NT2/D1 (cell line): ENCODE results near the gene TIMM13.

Source experiments
- DNase-seq: peaks from one replicate; pipeline ENCODE4 v3.0.0-alpha.2; 2011; ENCODE audit warnings: low read depth, low spot score
- H3K27me3 ChIP-seq: 2 replicates; pipeline ENCODE4 v1.6.0; 2011; ENCODE audit warnings: mild to moderate bottlenecking; ENCODE audit not compliant: insufficient read length, insufficient read depth
- H3K36me3 ChIP-seq: 2 replicates; pipeline ENCODE4 v1.6.1; 2011; ENCODE audit warnings: mild to moderate bottlenecking, low read length, mixed read lengths; ENCODE audit not compliant: insufficient read depth, insufficient read length
- H3K4me1 ChIP-seq: 2 replicates; pipeline ENCODE4 v1.5.1; 2011; ENCODE audit not compliant: insufficient read depth, insufficient read length
- H3K4me3 ChIP-seq: 2 replicates; pipeline ENCODE4 v1.5.1; 2011; ENCODE audit warnings: low read depth; ENCODE audit not compliant: insufficient read length
- H3K9ac ChIP-seq: 2 replicates; pipeline ENCODE4 v1.6.0; 2011; ENCODE audit warnings: low read depth; ENCODE audit not compliant: insufficient read length
- H3K9me3 ChIP-seq: 2 replicates; pipeline ENCODE4 v1.5.1; 2011; ENCODE audit warnings: mild to moderate bottlenecking, low read length; ENCODE audit not compliant: insufficient read depth
- SUZ12 ChIP-seq: IDR thresholded peaks from 2 replicates; pipeline ENCODE4 v1.6.1; 2011; ENCODE audit not compliant: insufficient read length, insufficient read depth; ENCODE audit errors: extremely low read depth
- YY1 ChIP-seq: IDR thresholded peaks from 2 replicates; pipeline ENCODE4 v1.6.1; 2011; ENCODE audit not compliant: insufficient read length, insufficient read depth
- ZNF274 ChIP-seq: IDR thresholded peaks from 2 replicates; pipeline ENCODE4 v1.6.1; 2011; ENCODE audit warnings: mild to moderate bottlenecking, low read depth, low read length

Gene TIMM13

GRCh38 chr19:2434721-2435265 is 7.4 kb upstream of the TIMM13 start:
- peaks cover 83% of the 10 kb centered on the region for H3K36me3 ChIP-seq
- H3K4me1 ChIP-seq = peaks cover 2% of the 10 kb centered on the region
- H3K4me3 ChIP-seq = no peak overlapping the region
- TF ChIP-seq SUZ12 (no peak), ZNF274 (no peak), YY1 (no peak)
- no peaks in the 10 kb centered on the region for H3K9me3 ChIP-seq
- no peak overlapping the region for H3K9ac ChIP-seq
- no peak for DNase-seq
- no peaks in the 10 kb centered on the region for H3K27me3 ChIP-seq

- TF ChIP-seq SUZ12 (no peak), YY1 (no peak), ZNF274 (no peak)
- Histone ChIP-seq H3K36me3 (peaks cover 86% of the 10 kb centered on the region), H3K9ac (no peak overlapping the region)
Observed at GRCh38 chr19:2434267-2434666, 6.9 kb upstream of the TIMM13 start.

GRCh38 chr19:2433854-2434253 is 6.5 kb upstream of the TIMM13 start:
- H3K4me3 ChIP-seq = no peak overlapping the region
- no peak for DNase-seq
- H3K9me3 ChIP-seq = no peaks in the 10 kb centered on the region
- peaks cover 86% of the 10 kb centered on the region for H3K36me3 ChIP-seq
- H3K4me1 ChIP-seq = peaks cover 3% of the 10 kb centered on the region
- no peak for TF ChIP-seq YY1
- TF ChIP-seq SUZ12 = no peak
- TF ChIP-seq ZNF274 = no peak
- no peaks in the 10 kb centered on the region for H3K27me3 ChIP-seq
- no peak overlapping the region for H3K9ac ChIP-seq

More at GRCh38 chr19:2434267-2434666, 6.9 kb upstream of the TIMM13 start:
- H3K4me3 ChIP-seq = no peak overlapping the region
- no peaks in the 10 kb centered on the region for H3K9me3 ChIP-seq
- no peaks in the 10 kb centered on the region for H3K27me3 ChIP-seq
- DNase-seq = no peak
- peaks cover 2% of the 10 kb centered on the region for H3K4me1 ChIP-seq

GRCh38 chr19:2432131-2432848 is 4.9 kb upstream of the TIMM13 start:
- no peaks in the 10 kb centered on the region for H3K9me3 ChIP-seq
- no peak for DNase-seq
- H3K9ac ChIP-seq = no peak overlapping the region
- H3K4me3 ChIP-seq = no peak overlapping the region
- H3K27me3 ChIP-seq = no peaks in the 10 kb centered on the region
- no peak for TF ChIP-seq YY1
- no peak for TF ChIP-seq SUZ12
- no peak for TF ChIP-seq ZNF274
- H3K4me1 ChIP-seq = peaks cover 10% of the 10 kb centered on the region
- H3K36me3 ChIP-seq = peaks cover 79% of the 10 kb centered on the region

- Histone ChIP-seq H3K4me3 (no peak overlapping the region), H3K36me3 (peaks cover 79% of the 10 kb centered on the region), H3K27me3 (no peaks in the 10 kb centered on the region), H3K9me3 (no peaks in the 10 kb centered on the region), H3K9ac (no peak overlapping the region), H3K4me1 (peaks cover 10% of the 10 kb centered on the region)
- no peak for DNase-seq
- TF ChIP-seq ZNF274 (no peak), SUZ12 (no peak), YY1 (no peak)
Observed at GRCh38 chr19:2431318-2432055, 4.1 kb upstream of the TIMM13 start.

- DNase-seq = no peak
- H3K9me3 ChIP-seq = no peaks in the 10 kb centered on the region
- H3K9ac ChIP-seq = no peak overlapping the region
- TF ChIP-seq YY1 (no peak), SUZ12 (no peak), ZNF274 (no peak)
- no peaks in the 10 kb centered on the region for H3K27me3 ChIP-seq
- H3K4me3 ChIP-seq = no peak overlapping the region
- H3K4me1 ChIP-seq = peaks cover 21% of the 10 kb centered on the region
- H3K36me3 ChIP-seq = peaks cover 84% of the 10 kb centered on the region
Observed at GRCh38 chr19:2429917-2430535, 2.6 kb upstream of the TIMM13 start.
